Lung (tissue), 12 donors: ENCODE results near the gene ROR1. TPM values are rescaled to one million over a fixed set of nuclear protein-coding genes. Genes with fewer than 3 reads are reported as not detected.

Source experiments
- ATAC-seq: fragments of 200-7000 bp; cut with Tn5 transposase; one replicate; pipeline ENCODE4 v1.9.1; 2020; ENCODE audit warnings: moderate number of reproducible peaks; ENCODE audit not compliant: insufficient read depth, low FRiP score
- DNase-seq, 3 donors: peaks; one replicate each; pipeline ENCODE4 v3.0.0-alpha.2; 2013 to 2017
- H3K27ac ChIP-seq, 2 donors: one replicate each; pipeline ENCODE4 v1.5.1; 2013; ENCODE audit warnings: mild to moderate bottlenecking in 2 of 2, moderate library complexity in 2 of 2, control low read depth in 1 of 2, inconsistent platforms in 1 of 2, low read depth in 1 of 2, low read length in 1 of 2
- H3K27me3 ChIP-seq, 3 donors: one replicate each; pipeline ENCODE4 v1.5.1; 2013; ENCODE audit warnings: low read length in 2 of 3; ENCODE audit not compliant: control insufficient read depth in 3 of 3, insufficient read depth in 3 of 3
- H3K36me3 ChIP-seq, 4 donors: one replicate each; pipeline ENCODE4 v1.5.1; 2013; ENCODE audit warnings: low read length in 4 of 4, mild to moderate bottlenecking in 1 of 4, moderate library complexity in 1 of 4; ENCODE audit not compliant: control insufficient read depth in 4 of 4, insufficient read depth in 4 of 4
- H3K4me1 ChIP-seq, 5 donors: one replicate each; pipeline ENCODE4 v1.5.1; 2013; ENCODE audit warnings: low read length in 5 of 5, mild to moderate bottlenecking in 2 of 5, moderate library complexity in 1 of 5; ENCODE audit not compliant: control insufficient read depth in 5 of 5, insufficient read depth in 5 of 5
- H3K4me3 ChIP-seq: one replicate; pipeline ENCODE4 v1.5.1; 2013; ENCODE audit warnings: mild to moderate bottlenecking, control low read depth, moderate library complexity
- H3K9ac ChIP-seq, 2 donors: one replicate each; pipeline ENCODE4 v1.5.1; 2013; ENCODE audit warnings: low read length in 2 of 2, control low read depth in 1 of 2; ENCODE audit not compliant: insufficient read depth in 1 of 2
- H3K9me3 ChIP-seq, 4 donors: one replicate each; pipeline ENCODE4 v1.5.1; 2013; ENCODE audit warnings: low read length in 3 of 4, mild to moderate bottlenecking in 1 of 4, moderate library complexity in 1 of 4; ENCODE audit not compliant: control insufficient read depth in 4 of 4, insufficient read depth in 3 of 4
- WGBS, 2 donors: extraction: QIAGEN DNeasy Blood & Tissue Kit; methylation state at CpG; one replicate each; pipeline ENCODE4 v1.1.7; 2013; 5-methylcytosine and 5-hydroxymethylcytosine counted together
- polyA plus RNA-seq, 2 donors: library from polyadenylated mRNA; stranded (reverse); fragments of 200-250 nt; gene quantifications; one replicate each; pipeline ENCODE4 v1.2.1, GENCODE V29; 2013
- total RNA-seq, 2 donors: library from RNA; depleted of rRNA in 1 of 2; stranded (reverse); fragments of >200 nt in 1 of 2; gene quantifications; one replicate each; pipeline ENCODE4 v1.2.1, GENCODE V29; 2014 to 2021
- TF ChIP-seq, protein P1 (sequence below): IDR thresholded peaks from 2 replicates; pipeline ENCODE4 v1.5.1; 2012; ENCODE audit warnings: mild to moderate bottlenecking; ENCODE audit errors: control extremely low read depth, extremely low read depth
- donor health status: control.
- donor health status: control.
- donor health status: Bipolar disorder and iron deficiency.
- donor health status: healthy.
- donor health status: DM: yes; HTN: yes; CAD: no.

ROR1 gene
- total and polyA plus RNA-seq, 4 donors = 2.9 to 47.0 (median 14.0) TPM

DNA sequence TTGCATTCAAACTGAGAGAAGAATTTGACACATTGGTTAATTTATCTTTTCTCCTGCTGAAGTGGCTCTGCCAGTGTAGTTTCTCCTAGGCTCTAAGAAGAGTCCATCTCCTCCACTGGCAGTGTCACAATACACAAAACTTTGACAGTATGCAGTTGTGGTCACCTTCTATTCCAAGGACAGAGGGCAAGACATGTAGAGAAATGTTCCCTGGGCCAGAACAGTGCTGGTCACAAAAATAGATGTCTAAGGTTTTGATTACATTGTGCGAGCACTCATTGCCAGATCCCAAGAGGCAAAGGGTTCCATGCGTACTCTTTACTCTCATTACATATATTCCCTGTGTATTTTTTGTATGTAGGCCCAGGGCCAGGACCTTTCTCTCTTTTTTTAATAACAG is 281.5 kb downstream of the ROR1 start:
- DNase-seq = no peak
- Histone ChIP-seq H3K27ac (no peak overlapping the region), H3K4me3 (no peak overlapping the region), H3K27me3 (no peaks in the 10 kb centered on the region), H3K9ac (no peak overlapping the region), H3K4me1 (peaks cover 0 to 18% (median 0%) of the 10 kb centered on the region in 5 donors), H3K36me3 (peaks cover 0 to 17% (median 5%) of the 10 kb centered on the region in 4 donors), H3K9me3 (peaks cover 0 to 2% (median 0%) of the 10 kb centered on the region in 4 donors)
- 92 to 98% methylated on average over 2 of the region's 2 CpGs for WGBS, 2 donors
- no peak for ATAC-seq
- TF ChIP-seq, protein P1, sequence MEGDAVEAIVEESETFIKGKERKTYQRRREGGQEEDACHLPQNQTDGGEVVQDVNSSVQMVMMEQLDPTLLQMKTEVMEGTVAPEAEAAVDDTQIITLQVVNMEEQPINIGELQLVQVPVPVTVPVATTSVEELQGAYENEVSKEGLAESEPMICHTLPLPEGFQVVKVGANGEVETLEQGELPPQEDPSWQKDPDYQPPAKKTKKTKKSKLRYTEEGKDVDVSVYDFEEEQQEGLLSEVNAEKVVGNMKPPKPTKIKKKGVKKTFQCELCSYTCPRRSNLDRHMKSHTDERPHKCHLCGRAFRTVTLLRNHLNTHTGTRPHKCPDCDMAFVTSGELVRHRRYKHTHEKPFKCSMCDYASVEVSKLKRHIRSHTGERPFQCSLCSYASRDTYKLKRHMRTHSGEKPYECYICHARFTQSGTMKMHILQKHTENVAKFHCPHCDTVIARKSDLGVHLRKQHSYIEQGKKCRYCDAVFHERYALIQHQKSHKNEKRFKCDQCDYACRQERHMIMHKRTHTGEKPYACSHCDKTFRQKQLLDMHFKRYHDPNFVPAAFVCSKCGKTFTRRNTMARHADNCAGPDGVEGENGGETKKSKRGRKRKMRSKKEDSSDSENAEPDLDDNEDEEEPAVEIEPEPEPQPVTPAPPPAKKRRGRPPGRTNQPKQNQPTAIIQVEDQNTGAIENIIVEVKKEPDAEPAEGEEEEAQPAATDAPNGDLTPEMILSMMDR = no peak

DNA sequence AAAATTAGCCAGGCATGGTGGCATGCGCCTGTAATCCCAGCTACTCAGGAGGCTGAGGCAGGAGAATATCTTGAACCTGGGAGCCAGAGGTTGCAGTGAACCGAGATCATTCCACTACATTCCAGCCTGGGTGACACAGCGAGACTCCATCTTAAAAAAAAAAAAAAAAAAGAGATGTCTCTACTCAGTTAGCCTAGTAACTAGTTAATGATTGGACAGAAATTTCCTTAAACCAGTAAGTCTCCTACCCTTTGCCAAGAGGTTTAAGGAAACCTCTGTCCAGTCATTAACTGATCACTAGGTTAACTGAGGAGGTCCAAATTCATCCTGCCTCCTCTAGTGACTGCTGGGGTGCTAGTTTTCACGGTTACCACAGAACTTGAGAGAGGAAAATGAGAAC is 285.7 kb downstream of the ROR1 start:
- no peak overlapping the region for H3K27ac ChIP-seq
- H3K9me3 ChIP-seq = peaks cover 0 to 2% (median 0%) of the 10 kb centered on the region in 4 donors
- peaks cover 0 to 16% (median 2%) of the 10 kb centered on the region in 4 donors for H3K36me3 ChIP-seq
- TF ChIP-seq, protein P1 = no peak
- 91 to 94% methylated on average over 4 of the region's 4 CpGs for WGBS, 2 donors
- no peak overlapping the region for H3K9ac ChIP-seq
- peaks cover 0 to 13% (median 0%) of the 10 kb centered on the region in 5 donors for H3K4me1 ChIP-seq
- H3K4me3 ChIP-seq = no peak overlapping the region
- DNase-seq (no peak), ATAC-seq (no peak)
- H3K27me3 ChIP-seq = no peaks in the 10 kb centered on the region

DNA sequence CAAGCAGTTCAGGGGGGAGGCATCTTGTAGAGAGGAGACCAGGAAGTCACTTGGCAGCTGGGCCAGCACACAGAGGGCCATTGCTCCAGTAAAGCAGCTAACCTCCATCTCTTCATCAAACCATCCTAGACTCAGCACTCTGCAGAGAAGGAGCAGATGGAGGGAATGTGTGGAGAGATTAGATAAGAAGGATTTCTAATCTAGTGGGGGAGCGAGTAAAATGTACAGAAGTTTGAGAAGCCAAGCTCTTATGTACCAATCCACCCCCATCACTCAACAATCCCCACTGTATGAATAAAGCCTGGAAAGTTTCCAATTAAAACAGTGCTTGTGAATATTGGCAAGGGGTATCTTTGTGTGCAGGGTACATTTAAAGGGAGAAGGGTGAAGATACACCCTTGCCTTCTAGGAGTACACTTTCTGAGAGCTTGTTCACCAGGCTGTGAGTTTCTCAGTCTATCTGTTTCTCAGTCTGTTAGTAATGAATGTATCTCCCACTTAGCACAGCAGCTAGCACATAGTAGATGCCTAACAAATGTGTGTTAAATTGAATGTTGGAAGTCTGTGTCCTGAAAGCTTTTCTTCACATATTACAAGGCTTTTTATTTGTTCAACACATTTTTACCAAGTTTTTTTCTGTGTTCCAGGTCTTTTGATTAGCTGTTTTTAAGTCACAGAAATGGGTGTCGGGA is 286.9 kb downstream of the ROR1 start:
- no peak overlapping the region for H3K4me3 ChIP-seq
- 82 to 97% methylated on average over 2 of the region's 2 CpGs for WGBS, 2 donors
- H3K27me3 ChIP-seq = no peaks in the 10 kb centered on the region
- DNase-seq (peak; percentile 30 to 77 (median 75)), ATAC-seq (no peak)
- peaks cover 0 to 2% (median 0%) of the 10 kb centered on the region in 4 donors for H3K9me3 ChIP-seq
- no peak overlapping the region for H3K27ac ChIP-seq
- H3K36me3 ChIP-seq = peaks cover 0 to 16% (median 1%) of the 10 kb centered on the region in 4 donors
- TF ChIP-seq, protein P1 = no peak
- H3K4me1 ChIP-seq = peaks cover 0 to 9% (median 0%) of the 10 kb centered on the region in 5 donors
- no peak overlapping the region for H3K9ac ChIP-seq
